ENCODE results near the gene C13orf42.

Gene C13orf42

DNA sequence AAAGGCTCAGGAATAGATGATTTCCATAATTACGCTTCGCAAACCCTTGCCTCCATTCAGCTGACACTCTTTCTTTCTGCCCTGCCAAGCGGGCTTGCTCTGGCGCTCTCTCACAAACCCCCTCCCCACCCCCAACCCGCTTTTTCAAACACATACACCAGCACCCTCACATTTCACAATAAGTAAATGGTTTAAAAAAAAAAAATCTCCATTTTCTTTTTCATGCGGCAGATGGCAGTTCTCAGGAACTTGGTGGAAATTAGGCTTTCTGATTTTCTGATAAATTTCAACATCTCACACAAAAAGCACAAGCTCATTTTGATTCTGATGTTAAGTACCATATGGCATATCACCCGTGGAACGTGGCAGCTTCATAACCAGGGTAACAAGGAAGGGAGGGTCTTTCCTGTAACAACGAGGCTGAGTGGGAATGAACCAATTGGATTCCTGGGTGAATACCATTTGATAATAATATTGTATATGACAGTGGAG is 43.8 kb downstream of the C13orf42 start:
- no peak for DNase-seq (ENCODE audit: low read depth in 1 of 2, low spot score in 1 of 2)

DNA sequence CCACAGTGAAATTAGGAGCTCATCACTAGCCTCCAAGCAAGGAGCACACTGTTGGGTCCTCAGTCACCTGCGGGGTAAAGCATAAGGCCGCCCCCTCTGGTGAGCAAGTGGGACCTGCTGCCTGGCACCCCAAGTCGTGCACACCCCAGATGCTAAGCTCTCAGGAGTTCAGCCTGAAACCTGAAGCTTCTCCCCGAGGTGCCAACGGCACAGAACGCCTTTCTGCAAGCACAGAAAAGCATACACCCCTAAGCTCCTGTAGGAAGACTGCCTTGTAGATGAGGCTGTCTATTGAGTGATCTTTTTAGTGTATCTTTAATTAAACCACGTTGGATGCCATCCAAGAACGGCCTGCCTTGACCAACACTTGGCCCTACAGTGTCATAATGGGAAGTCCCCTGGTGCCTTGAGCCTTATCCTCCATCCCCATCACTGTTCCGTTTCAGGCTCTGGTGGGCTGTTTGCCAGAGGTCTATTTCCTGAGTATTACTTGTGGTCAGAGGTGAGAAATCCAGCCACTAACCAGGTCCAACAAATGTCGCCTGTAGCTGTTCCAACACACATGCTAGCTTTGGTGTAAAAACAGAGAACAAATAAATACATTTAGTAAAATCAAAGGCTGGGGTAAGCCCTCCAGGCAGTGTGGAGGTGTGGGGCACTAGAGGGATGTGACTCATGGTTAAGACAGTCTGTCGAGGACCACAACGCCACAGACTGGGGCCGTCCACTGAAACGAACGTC is 44.8 kb downstream of the C13orf42 start:
- DNase-seq (ENCODE audit: low read depth in 1 of 2, low spot score in 1 of 2): no peak

DNA sequence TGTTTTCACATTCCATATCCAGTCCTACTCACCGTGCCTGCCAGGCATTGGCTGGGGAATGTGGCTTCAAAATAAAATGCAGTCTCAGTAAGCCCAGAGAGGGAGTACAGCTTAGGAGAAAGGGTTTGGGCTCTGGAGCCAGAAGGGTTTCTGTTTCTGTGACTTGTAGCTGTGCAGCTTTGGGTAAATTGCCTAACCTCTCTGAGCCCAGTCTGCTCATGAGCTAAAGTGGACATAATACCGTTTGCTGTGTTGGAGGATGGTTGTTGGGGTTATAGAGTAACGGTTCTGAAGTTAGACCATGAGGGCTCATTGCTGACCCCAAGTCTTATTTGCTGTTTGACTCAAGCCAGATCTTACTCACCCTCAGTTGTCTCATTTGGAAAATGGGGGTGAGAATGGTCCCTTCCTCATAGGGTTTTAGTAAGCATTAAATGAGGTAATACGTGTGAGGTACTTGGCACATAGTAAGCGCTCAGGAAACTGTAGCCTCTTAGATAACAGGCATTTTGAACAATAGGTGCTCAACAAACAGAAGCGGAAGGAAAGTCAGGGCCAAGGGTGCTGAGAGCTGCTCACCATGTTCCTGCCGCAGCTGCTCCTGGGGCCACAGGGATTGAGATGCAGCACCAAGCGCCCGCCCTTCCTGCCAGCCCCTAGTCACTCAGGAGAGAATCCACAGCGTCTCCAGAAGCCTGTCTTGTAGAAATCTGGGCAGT is 45.5 kb downstream of the C13orf42 start:
- no peak for DNase-seq (ENCODE audit: low read depth in 1 of 2, low spot score in 1 of 2)

DNA sequence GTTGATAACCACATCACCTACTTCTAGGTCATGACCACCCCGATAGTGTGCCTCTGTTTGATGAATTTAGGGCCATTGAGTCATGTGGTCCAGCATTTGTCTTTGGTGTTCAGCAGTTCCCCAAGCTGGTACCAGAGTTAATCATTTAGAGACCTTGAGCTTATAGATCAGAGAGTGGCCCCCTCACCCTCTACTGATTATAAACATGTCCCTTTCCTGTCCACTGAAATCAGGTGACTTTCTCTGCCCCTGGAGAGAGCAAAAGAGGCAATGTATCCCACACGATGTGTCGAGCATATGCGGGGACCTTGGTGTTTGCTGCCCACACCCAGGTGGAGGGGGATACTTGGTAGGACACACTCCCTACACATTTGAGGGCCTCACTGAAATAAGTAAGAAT is 46.3 kb downstream of the C13orf42 start:
- no peak for DNase-seq (ENCODE audit: low read depth in 1 of 2, low spot score in 1 of 2)

DNA sequence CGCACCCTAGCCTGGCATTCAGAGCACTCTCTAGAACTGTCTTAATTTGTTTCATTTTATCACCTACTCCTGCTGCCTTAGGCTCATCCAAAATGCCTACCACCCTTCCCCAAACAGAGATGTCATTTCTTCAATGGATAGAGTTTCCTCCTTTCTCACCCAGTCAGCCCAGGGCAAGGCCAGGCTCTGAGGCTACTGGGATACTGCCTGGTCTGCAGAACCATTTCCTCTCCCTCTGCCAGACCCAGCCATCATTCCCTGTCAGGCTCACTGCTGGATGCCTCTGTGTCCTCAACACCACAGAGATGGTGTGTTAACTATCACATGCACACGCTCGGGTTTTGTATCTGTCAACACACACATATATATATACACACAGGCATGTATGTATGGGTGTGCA is 47.2 kb downstream of the C13orf42 start:
- DNase-seq (ENCODE audit: low read depth in 1 of 2, low spot score in 1 of 2): no peak

DNA sequence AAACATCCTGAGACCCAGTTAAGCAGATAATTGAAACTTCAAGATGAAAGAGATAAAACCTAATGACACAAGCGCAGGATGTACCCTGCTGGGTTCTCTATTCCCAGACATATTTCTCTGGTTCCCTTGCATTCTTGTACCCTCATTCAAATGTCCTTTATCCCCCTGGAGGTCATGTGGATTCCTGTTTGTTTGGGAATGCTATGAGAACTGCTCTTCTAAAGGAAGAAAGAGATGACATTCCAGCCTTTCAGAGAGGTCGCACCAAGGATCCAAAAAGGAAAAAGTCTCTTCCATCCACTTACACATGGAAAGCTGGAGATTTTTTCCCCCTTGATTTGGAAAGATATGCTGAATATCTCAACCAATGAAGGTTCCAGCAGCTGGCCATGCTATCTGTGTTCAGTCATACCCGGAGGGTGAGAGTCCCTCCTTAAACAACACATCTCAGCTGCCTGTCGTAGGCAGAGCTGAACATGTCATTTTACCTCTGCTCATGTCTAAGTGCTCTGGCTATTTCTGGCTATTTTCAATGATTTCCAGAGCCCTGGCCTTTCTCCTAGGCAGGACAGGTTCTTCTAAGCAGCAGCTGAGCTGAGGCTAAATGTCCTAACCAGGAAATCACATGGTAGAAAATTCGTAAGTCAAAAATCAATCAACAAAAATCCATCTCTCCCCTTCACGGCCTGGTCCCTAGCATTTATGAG is 52.5 kb downstream of the C13orf42 start:
- DNase-seq (ENCODE audit: low read depth in 1 of 2, low spot score in 1 of 2): no peak

DNA sequence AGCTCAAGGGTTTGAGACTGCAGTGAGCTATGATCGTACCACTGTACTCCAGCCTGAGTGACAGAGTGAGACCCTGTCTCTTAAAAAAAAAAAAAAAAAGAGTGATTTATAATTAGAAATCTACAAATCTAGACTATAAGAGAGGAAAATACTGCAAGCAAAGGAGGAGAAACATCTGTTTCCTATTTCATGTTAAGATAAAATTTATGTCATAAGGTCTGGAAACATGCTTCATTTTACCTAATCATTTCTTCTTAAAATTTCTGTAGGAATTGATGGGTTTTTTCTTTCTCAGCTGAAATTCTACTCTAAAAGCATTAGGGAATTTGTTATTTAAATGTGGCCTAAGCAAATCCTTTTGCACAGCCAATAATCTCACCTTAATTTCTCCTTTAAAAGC is 53.2 kb downstream of the C13orf42 start:
- no peak for DNase-seq (ENCODE audit: low read depth in 1 of 2, low spot score in 1 of 2)

DNA sequence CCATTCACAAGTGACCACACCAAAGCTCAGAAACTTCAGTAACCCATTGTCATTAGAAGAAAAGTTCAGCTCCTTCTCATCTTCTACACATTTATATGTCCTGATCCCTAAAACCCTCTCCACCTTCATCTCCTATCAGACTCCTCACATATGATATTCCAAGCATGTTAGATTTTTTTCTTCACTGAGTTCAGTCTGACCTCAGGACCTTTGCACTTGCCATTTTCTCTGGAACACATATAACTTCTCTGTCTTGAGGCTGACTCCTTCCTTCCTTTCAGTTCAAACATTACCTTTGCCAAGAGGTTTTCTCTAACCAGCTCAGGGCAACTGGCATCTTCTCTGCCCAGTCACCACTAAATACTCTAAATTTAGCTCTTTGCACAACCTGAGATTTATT is 54.1 kb downstream of the C13orf42 start:
- DNase-seq (ENCODE audit: low read depth in 1 of 2, low spot score in 1 of 2): no peak

DNA sequence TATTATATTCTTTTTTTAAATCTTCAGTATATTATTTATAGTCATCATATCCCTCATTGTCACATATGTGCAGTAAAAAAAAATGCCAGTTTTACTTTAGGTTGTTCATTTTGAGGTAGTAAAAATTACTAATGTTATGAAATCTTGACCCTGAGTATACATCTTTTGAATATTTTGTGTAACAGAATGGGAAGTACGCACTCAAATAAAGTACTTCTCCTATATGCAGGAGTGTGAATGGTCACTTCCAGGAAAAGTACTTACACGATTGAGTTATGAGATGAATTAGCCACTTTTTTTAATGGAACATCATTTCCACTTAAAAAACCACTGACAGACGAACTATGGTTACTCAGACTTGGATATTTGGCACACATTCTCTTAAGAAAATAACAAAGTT is 58.5 kb downstream of the C13orf42 start:
- DNase-seq (ENCODE audit: low read depth in 1 of 2, low spot score in 1 of 2): no peak

DNA sequence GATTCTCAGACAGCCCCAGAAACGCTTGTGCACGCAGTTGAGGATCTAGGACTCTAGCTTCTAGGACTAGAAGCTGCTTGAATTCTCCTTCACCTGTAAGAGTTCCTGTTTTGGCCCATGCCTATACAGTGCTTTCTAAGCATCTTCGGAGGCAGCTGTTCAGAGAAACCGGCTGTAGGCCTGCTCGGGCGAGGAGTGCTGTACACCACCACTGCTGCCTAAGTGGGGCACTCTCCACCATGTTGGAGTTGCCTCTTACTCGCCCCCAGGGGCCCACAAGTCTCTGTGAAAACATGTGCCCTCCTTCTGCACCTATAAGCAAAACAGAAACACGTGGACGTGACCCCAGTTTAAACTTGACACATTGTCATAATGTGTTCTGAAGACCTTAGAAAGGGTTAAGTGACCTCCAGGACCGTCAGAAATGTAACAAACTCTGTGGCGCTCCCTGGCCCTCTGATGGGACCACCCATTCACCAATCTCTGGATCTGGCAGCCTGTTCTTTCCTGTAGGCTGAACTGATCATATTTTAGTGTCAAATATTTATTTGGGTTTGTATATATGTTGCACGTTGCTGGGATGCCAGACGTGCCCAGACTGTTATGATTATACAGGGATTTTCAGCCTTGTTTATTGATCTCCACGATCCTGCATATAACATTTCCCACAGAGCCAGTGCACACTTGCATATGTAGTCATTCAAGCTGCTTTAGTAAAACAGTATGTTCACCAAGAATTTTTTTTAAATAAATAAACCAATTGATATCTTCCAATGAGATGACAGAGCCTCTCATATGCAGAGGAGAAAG is 60.8 kb downstream of the C13orf42 start:
- DNase-seq (ENCODE audit: low read depth in 1 of 2, low spot score in 1 of 2): no peak

DNA sequence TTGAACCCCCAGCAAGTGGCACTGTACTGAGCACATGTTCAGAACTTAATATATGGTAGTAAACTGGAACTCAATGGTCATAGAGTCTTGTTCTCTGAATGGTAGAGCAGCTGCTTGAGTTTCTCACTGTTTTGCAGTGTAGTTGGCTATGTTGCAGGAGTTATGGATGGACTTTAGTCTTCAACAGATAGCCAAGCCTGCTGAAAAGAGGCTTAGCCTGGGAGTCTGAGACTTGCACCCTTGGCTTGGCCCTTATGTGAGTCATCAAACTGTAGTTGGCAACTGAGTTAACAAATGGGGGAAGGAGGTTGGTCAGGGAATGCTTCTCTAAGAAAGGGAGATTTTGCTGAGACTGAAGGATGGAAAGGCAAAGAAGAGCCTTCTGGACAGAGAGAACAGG is 62.5 kb downstream of the C13orf42 start:
- no peak for DNase-seq (ENCODE audit: low read depth in 1 of 2, low spot score in 1 of 2)

DNA sequence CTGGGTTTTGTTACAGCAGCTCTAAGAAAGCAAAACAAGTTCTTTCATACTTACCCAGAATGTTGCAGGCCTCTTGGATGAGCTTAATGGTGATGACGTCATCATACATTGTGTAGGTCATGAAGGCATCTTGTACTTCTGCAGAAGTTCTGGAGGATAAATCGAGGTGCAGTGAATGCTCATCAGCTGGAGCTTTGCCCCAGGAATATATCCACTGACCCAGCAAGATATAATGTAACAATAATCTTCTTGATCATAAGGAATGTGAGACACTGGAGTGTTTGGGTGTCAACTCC is 63.0 kb downstream of the C13orf42 start:
- no peak for DNase-seq (ENCODE audit: low read depth in 1 of 2, low spot score in 1 of 2)

DNA sequence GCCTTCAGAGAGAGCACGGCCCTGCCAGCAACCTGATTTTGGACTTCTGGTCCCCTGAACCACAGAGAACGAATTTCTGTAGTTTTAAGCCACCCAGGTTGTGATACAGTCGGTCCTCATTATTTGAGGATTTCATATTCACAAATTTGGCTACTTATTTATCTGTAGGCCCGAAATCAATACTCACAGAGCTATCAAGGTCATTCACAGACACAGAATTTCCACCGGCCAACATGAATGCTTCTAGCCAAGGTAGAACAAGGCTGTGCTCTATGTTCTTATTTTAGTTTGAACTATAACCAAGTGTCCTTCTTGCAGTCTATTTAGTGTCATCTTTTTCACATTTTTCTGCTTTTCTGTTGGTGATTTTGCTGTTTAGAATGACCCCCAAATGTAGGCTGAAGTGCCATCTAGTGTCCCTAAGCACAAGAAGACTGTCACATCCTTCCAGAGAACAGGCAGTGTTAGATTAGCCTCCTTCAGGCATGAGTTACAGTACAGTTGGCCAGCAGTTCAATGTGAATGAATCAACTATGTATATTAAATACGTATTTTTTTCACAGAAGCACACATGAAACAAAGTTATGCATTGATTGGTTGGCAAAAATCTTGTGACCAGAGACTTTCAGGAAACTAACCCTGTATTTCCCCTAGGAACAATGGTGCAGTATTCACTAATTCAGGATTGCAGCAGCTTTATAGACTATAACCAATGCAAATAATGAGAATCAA is 63.5 kb downstream of the C13orf42 start:
- DNase-seq (ENCODE audit: low read depth in 1 of 2, low spot score in 1 of 2): no peak

DNA sequence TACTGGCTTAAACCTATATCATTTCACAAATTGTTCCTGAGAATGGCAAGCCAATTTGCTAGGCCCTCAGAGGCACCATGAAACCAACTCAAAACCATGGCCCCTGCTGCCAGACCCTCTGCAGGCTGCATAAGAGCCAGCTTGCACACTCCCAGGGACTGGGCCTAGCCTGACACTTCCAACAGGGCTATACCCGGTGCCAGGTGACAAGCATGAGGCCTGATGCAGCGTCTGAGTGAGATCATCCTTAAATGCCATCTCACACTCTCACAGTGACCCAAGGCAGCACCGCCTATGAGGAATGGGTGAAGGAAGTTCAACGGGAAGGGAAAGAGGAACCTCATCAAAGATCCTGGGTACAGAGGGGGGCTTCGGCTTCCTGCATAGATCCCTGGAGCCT is 65.6 kb downstream of the C13orf42 start:
- DNase-seq (ENCODE audit: low read depth in 1 of 2, low spot score in 1 of 2): no peak

DNA sequence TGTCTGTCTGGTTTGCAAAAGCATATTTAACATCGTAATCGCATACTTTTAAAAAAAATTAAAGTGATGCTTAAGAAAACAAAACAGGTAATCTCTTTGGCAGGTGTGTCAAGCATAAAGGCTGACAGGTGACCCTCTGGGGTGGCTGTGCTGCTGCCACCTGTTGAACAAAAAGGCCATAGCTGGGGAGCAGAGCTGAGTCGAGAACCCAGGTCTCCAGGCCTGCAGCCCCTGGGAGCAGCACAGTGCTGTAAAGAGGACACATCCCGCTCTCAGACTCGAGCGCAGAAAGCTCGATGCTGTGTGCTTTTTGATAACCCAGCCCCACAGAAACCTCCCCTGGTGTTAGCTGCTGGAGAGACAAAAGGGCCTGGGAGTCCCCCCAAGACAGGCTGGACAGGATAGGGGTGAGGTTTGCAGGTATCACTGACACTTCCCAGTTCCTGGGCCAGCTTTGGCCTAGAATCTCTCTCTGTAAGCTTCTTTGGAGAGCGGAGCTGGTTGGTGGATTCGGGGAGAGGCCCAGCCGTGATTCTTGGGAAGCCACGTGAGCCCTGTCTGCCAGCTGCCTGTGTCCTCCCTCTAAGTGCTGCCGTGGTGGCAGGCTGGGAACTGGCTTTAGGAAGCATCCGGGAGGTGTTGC is 66.9 kb downstream of the C13orf42 start:
- DNase-seq (ENCODE audit: low read depth in 1 of 2, low spot score in 1 of 2): no peak

DNA sequence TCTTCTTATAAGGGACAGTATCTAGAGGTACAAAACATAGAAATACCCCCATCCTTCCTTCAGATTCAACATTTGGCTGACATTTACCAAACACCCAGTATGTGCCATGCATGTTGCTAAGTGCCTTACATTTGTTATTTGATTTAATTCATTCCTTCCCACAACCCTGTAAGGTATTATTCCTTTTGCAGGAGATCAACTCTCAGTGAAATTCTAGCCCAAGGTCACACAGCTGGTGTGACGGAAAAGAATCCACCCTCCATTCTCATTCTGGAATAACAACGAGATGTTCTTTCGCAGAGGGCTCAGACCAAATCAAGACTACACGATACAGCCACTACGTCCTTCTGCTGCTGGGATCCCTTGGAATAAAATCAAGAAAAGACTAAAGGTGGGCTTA is 67.8 kb downstream of the C13orf42 start:
- no peak for DNase-seq (ENCODE audit: low read depth in 1 of 2, low spot score in 1 of 2)

DNA sequence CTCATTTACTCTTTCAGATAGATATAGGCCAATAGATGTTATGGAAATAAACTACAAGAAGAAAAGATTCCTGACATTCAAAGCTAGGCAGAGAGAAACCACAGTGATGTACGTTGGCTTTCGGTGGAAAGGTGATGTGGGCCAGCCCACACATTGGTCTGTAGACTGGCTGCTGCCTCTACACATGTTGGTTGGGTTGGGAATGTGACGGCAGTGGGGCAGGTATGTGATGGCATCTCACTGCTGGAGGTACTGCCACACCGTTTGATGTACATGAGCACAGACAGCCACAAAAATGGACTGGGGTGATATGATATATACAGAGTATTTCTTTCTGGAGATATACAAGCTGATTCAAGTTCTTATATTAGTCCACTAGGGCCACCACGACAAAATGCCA is 69.4 kb downstream of the C13orf42 start:
- DNase-seq (ENCODE audit: low read depth in 1 of 2, low spot score in 1 of 2): no peak

DNA sequence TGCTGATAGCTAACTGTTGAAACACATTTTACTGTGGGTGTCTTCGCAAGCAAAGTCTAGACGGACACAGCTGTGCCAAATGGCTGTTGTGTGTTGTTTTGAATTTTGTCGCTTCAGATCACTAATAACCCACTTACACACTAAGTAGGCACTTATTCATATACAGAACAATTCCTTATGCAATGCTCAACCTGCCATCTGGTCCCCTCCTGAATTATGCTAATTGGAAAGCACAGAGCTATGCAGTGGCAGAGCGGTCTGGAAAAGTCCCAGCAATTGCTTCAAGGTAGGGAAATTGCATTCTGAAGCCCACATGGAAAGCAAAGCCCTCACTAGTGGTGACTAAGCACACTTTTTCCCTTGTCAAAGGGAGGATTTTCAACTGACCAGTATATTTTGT is 69.9 kb downstream of the C13orf42 start:
- no peak for DNase-seq (ENCODE audit: low read depth in 1 of 2, low spot score in 1 of 2)

DNA sequence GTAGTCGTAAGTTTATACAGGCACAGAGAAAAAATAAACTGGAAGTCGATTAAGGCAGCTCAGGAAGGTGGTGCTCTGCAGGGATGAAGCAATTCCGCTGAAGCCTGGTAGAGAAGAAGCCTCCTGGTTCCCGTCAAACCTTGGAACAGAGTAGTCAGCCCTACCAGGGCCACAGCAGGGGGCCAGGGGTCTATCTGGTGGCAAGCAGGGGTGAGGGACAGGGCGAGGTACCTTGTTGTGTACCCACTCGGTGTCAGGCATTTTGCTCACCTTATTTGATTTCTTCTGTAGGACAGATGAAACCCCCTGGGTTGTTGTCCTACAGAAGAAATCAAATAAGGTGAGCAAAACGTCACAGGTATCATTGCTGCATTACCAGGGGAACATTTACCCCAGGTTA is 70.6 kb downstream of the C13orf42 start:
- DNase-seq (ENCODE audit: low read depth in 1 of 2, low spot score in 1 of 2): no peak

DNA sequence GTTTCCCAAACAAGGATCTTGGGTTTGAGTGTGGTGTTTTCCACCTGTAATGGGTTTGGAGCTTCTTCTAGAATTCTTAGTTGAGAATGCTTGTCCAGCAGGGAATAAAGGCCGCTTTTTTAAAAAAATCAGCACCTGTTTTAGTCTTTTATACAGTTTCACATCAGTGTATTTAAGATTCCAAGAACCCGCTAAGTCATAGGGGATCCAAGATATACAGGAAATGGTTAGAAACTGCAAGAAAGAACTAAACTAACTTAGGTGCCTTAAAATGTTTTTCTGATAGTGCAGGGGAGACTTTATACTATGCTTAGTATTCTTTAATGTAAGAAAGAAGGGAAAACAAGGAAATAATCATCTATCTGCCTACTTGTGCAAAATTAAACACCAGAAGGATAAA is 74.7 kb downstream of the C13orf42 start:
- no peak for DNase-seq (ENCODE audit: low read depth in 1 of 2, low spot score in 1 of 2)
